HepG2 (cell line): ENCODE data around the gene NEDD4L. TPM values are rescaled to one million over a fixed set of nuclear protein-coding genes. Genes with fewer than 3 reads are reported as not detected.

Experiments used
- ATAC-seq: fragments of 200-7000 bp; cut with Tn5 transposase; 3 replicates; pipeline ENCODE4 v1.9.1; 2020; ENCODE audit warnings: mild to moderate bottlenecking, moderate library complexity
- BruUV-seq: library from RNA; stranded (reverse); fragments of 400-500 nt; replicated peaks from 2 replicates; lab custom pipeline; 2021; lab: Mats Ljungman, UMichigan
- CTCF ChIA-PET: fragments of 300-600 bp; formaldehyde crosslinking; extraction: SDS; loops from one replicate; lab custom pipeline; 2021; ENCODE audit warnings: low total read pairs, inconsistent platforms, low intra/inter-chr PET ratio; lab: Yijun Ruan, JAX
- POLR2A ChIA-PET: fragments of 350-600 bp; sonication (Branson Sonifier 250); formaldehyde crosslinking; loops from one replicate; lab custom pipeline; 2020; ENCODE audit warnings: antibody characterized with exemption, inconsistent platforms; lab: Yijun Ruan, JAX
- DNase-seq: peaks from one replicate; pipeline ENCODE4 v3.0.0-alpha.2; 2015; ENCODE audit warnings: low spot score
- FAIRE-seq: peaks from 3 replicates; lab custom pipeline; 2011; peaks lifted over from hg19 to GRCh38; lab: Jason Lieb, UNC
- H2AFZ ChIP-seq: one replicate; pipeline ENCODE4 v1.6.1; 2011; ENCODE audit warnings: low read length, inconsistent platforms
- H3K27ac ChIP-seq: fragments of 300-600 bp; 3 replicates; pipeline ENCODE4 v1.8.0; 2011; ENCODE audit warnings: mixed run types, mild to moderate bottlenecking, mixed read lengths, low read length, inconsistent platforms; ENCODE audit not compliant: insufficient read depth; ENCODE audit errors: extremely low read length
- H3K27me3 ChIP-seq, 2 experiments: fragments of 200-600 bp in 1 of 2; 2 replicates in 1 of 2; 3 replicates in 1 of 2; pipeline versions ENCODE4 v1.6.0 to v1.8.0; 2011; ENCODE audit warnings: low read length in 2 of 2, mild to moderate bottlenecking in 2 of 2, moderate library complexity in 2 of 2, inconsistent platforms in 1 of 2; ENCODE audit not compliant: insufficient read depth in 2 of 2, control insufficient read depth in 1 of 2
- H3K36me3 ChIP-seq, 2 experiments: fragments of 200-600 bp in 1 of 2; replicated peaks in 1 of 2; 2 replicates in 1 of 2; 3 replicates in 1 of 2; pipeline versions ENCODE4 v1.5.1 to v1.8.0; 2011; ENCODE audit warnings: low read length in 2 of 2, inconsistent platforms in 1 of 2; ENCODE audit not compliant: insufficient read depth in 2 of 2, control insufficient read depth in 1 of 2
- H3K4me1 ChIP-seq: 2 replicates; pipeline ENCODE4 v1.5.1; 2012; ENCODE audit warnings: low read length, inconsistent platforms; ENCODE audit not compliant: insufficient read depth
- H3K4me2 ChIP-seq: 2 replicates; pipeline ENCODE4 v1.6.0; 2011; ENCODE audit warnings: low read depth, low read length, inconsistent platforms
- H3K4me3 ChIP-seq, 3 experiments: fragments of 200-600 bp in 1 of 3; sonication (generic), shearing (Covaris generic) in 1 of 3; replicated peaks in 1 of 3; 2 replicates each; pipeline ENCODE4 v1.5.1; 2011 to 2016; ENCODE audit warnings: low read length in 3 of 3, inconsistent platforms in 2 of 3, low read depth in 2 of 3, mild to moderate bottlenecking in 2 of 3, control low read depth in 1 of 3, mixed read lengths in 1 of 3; ENCODE audit not compliant: insufficient read depth in 1 of 3
- H3K79me2 ChIP-seq: one replicate; pipeline ENCODE4 v1.6.1; 2011; ENCODE audit warnings: low read length, inconsistent platforms; ENCODE audit not compliant: insufficient read depth
- H3K9ac ChIP-seq: 2 replicates; pipeline ENCODE4 v1.6.0; 2011; ENCODE audit warnings: mild to moderate bottlenecking, low read depth, low read length, inconsistent platforms; ENCODE audit not compliant: insufficient read depth
- H3K9me3 ChIP-seq: 2 replicates; pipeline ENCODE4 v1.5.1; 2012; ENCODE audit warnings: mild to moderate bottlenecking, low read length
- H4K20me1 ChIP-seq: 2 replicates; pipeline ENCODE4 v1.6.0; 2011; ENCODE audit warnings: inconsistent platforms, mild to moderate bottlenecking, low read length, moderate library complexity; ENCODE audit not compliant: insufficient read depth
- ARHGAP35 ChIP-seq: sonication (generic); formaldehyde crosslinking; IDR thresholded peaks from 2 replicates; pipeline ENCODE4 v1.9.0; 2022; ENCODE audit warnings: mild to moderate bottlenecking, inconsistent platforms, moderate library complexity, missing genetic modification reagents, borderline replicate concordance
- JUNB ChIP-seq: sonication (generic); formaldehyde crosslinking; IDR thresholded peaks from 2 replicates; pipeline ENCODE4 v1.8.0; 2022; ENCODE audit warnings: missing genetic modification reagents, mild to moderate bottlenecking, borderline replicate concordance
- JUND ChIP-seq: sonication (generic); formaldehyde crosslinking; IDR thresholded peaks from 2 replicates; pipeline ENCODE4 v1.8.0; 2022; ENCODE audit warnings: mild to moderate bottlenecking, missing genetic modification reagents
- MBD4 ChIP-seq: IDR thresholded peaks from 2 replicates; pipeline ENCODE4 v1.6.1; 2012; ENCODE audit warnings: low read length, inconsistent platforms, borderline replicate concordance
- MIER2 ChIP-seq: IDR thresholded peaks from 2 replicates; pipeline ENCODE4 v1.6.1; 2016; ENCODE audit warnings: missing biosample characterization, missing genetic modification reagents
- MLX ChIP-seq: IDR thresholded peaks from 2 replicates; pipeline ENCODE4 v1.6.1; 2016
- NKX3-1 ChIP-seq: sonication (generic); formaldehyde crosslinking; IDR thresholded peaks from 2 replicates; pipeline ENCODE4 v1.5.0; 2020; ENCODE audit warnings: missing genetic modification reagents
- SP4 ChIP-seq: sonication (generic); formaldehyde crosslinking; IDR thresholded peaks from 2 replicates; pipeline ENCODE4 v1.8.1; 2023; ENCODE audit warnings: mild to moderate bottlenecking, missing genetic modification reagents
- ZMAT3 ChIP-seq: sonication (generic); formaldehyde crosslinking; conservative IDR thresholded peaks from 2 replicates; pipeline ENCODE4 v1.7.0; 2021; ENCODE audit warnings: missing genetic modification reagents
- ZNF530 ChIP-seq: sonication (generic); formaldehyde crosslinking; IDR thresholded peaks from 2 replicates; pipeline ENCODE4 v1.5.0; 2020; ENCODE audit warnings: low read depth, mild to moderate bottlenecking, missing genetic modification reagents
- ZNF772 ChIP-seq: sonication (generic); formaldehyde crosslinking; IDR thresholded peaks from 2 replicates; pipeline ENCODE4 v1.5.0; 2020; ENCODE audit warnings: mild to moderate bottlenecking, missing genetic modification reagents
- WGBS: methylation state at CpG from one replicate; pipeline ENCODE4 v1.1.6; 2017; ENCODE audit warnings: low lambda C conversion rate; 5-methylcytosine and 5-hydroxymethylcytosine counted together
- in situ Hi-C: cut with HindIII; loops from 2 replicates; pipeline ENCODE4 v1.10.0; 2017; ENCODE audit warnings: low pct_unique_long_range_greater_than_20kb; ENCODE audit not compliant: extremely low pct_ligation_motif_present
- intact Hi-C: fragments of 100-400 bp; cut with micrococcal nuclease; formaldehyde crosslinking; loops from one replicate; pipeline ENCODE4 v1.10.0; 2022; ENCODE audit not compliant: unreplicated experiment
- polyA plus RNA-seq, 8 experiments: library from polyadenylated mRNA; depleted of rRNA in 3 of 8; stranded (reverse) in 7 of 8; unstranded in 1 of 8; fragments of >200 nt; fragmentation: Illumina TruSeq in 4 of 8; extraction: Trizol in 4 of 8; gene quantifications; 2 replicates each; pipeline versions ENCODE4 v1.2.1 to v1.2.3, GENCODE V29; 2011 to 2016; ENCODE audit warnings: low read depth in 4 of 8, missing spikeins in 1 of 8, mixed read lengths in 1 of 8; ENCODE audit not compliant: insufficient read depth in 1 of 8
- total RNA-seq, 5 experiments: library from RNA; depleted of rRNA; stranded (reverse); fragments of >200 nt; fragmentation: Illumina TruSeq; extraction: Trizol; gene quantifications; 2 replicates each; pipeline ENCODE4 v1.2.3, GENCODE V29; 2016; ENCODE audit warnings: low read depth in 1 of 5
- TF ChIP-seq, protein P1 (sequence below): IDR thresholded peaks from 2 replicates; pipeline ENCODE4 v1.6.1; 2016; ENCODE audit warnings: low read depth
- TF ChIP-seq, protein P2 (sequence below): sonication (generic); formaldehyde crosslinking; IDR thresholded peaks from 2 replicates; pipeline ENCODE4 v1.8.0; 2022; ENCODE audit warnings: mild to moderate bottlenecking, missing genetic modification reagents; ENCODE audit not compliant: insufficient replicate concordance

Gene NEDD4L
- total and polyA plus RNA-seq, 2 of the 13 experiments (the other 11 are each of a cell fraction or from before 2014, with no cell fraction given), result 168 to 390 TPM

DNA sequence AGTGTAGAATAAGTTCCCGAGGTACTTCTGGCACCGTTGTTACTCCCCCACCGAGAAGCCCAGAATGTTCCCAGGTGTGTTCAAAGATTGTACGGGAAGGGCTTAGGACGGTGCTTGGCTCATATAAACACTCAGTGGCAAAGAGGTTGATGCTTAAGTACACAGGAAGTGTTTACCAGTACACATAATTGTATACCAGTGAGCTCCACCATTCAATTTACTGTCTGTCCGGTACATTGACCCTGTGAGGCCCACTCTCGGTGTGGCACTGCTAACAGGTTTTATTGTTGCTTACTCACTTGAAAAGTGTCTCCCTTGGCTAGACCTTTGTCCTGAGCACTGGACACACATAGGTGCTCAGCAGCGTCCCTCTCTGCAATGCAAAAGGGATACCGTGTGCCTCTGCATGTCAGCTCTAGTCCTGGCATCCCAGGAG, 191.0 kb downstream of the NEDD4L start (continued):
- TF ChIP-seq MBD4, result no peak
- no peak for TF ChIP-seq SP4
- TF ChIP-seq, protein P1, sequence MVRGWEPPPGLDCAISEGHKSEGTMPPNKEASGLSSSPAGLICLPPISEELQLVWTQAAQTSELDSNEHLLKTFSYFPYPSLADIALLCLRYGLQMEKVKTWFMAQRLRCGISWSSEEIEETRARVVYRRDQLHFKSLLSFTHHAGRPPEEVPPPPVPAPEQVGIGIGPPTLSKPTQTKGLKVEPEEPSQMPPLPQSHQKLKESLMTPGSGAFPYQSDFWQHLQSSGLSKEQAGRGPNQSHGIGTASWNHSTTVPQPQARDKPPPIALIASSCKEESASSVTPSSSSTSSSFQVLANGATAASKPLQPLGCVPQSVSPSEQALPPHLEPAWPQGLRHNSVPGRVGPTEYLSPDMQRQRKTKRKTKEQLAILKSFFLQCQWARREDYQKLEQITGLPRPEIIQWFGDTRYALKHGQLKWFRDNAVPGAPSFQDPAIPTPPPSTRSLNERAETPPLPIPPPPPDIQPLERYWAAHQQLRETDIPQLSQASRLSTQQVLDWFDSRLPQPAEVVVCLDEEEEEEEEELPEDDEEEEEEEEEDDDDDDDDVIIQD (CRISPR knock-in tag), result no peak
- TF ChIP-seq JUNB (CRISPR knock-in tag), result no peak

GRCh38 chr18:58239879-58240278, 195.9 kb downstream of the NEDD4L start:
- no peak overlapping the region for H2AFZ ChIP-seq
- DNase-seq, result no peak
- 100% methylated on average over 1 of the region's 1 CpG for WGBS
- TF ChIP-seq MIER2 (no peak), JUND (CRISPR knock-in tag) (no peak), MLX (CRISPR knock-in tag) (no peak), ZMAT3 (no peak), NKX3-1 (no peak), ZNF530 (CRISPR knock-in tag) (no peak), ZNF772 (CRISPR knock-in tag) (no peak), ARHGAP35 (CRISPR knock-in tag) (no peak)
- TF ChIP-seq, protein P2, sequence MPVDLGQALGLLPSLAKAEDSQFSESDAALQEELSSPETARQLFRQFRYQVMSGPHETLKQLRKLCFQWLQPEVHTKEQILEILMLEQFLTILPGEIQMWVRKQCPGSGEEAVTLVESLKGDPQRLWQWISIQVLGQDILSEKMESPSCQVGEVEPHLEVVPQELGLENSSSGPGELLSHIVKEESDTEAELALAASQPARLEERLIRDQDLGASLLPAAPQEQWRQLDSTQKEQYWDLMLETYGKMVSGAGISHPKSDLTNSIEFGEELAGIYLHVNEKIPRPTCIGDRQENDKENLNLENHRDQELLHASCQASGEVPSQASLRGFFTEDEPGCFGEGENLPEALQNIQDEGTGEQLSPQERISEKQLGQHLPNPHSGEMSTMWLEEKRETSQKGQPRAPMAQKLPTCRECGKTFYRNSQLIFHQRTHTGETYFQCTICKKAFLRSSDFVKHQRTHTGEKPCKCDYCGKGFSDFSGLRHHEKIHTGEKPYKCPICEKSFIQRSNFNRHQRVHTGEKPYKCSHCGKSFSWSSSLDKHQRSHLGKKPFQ, result no peak
- in situ Hi-C loops (no loop called here), intact Hi-C loops (no loop called here)
- H3K79me2 ChIP-seq, result peaks cover 83% of the 10 kb centered on the region
- H3K27me3 ChIP-seq, result no peaks in the 10 kb centered on the region
- no peak for FAIRE-seq
- no peak overlapping the region for H3K27ac ChIP-seq
- ChIA-PET CTCF (no interaction called here), POLR2A (no interaction called here)
- H3K9ac ChIP-seq, result no peak overlapping the region
- H3K4me3 ChIP-seq, result no peak overlapping the region
- no peaks in the 10 kb centered on the region for H3K9me3 ChIP-seq
- peaks cover 7% of the 10 kb centered on the region for H3K4me1 ChIP-seq
- BruUV-seq, result no TSS peak
- H3K36me3 ChIP-seq, result peaks cover 0 to 27% of the 10 kb centered on the region in 2 experiments; a peak in 2 of 5 replicates
- ATAC-seq, result no peak
- no peak overlapping the region for H3K4me2 ChIP-seq
- peaks cover 36% of the 10 kb centered on the region; the same call in 1 of the 2 replicates for H4K20me1 ChIP-seq
